ENCODE data around the gene SGCA. TPM values are rescaled to one million over a fixed set of nuclear protein-coding genes. Genes with fewer than 3 reads are reported as not detected.

The SGCA gene
- total RNA-seq, 3 donors from 2014 or later = not detected

DNA sequence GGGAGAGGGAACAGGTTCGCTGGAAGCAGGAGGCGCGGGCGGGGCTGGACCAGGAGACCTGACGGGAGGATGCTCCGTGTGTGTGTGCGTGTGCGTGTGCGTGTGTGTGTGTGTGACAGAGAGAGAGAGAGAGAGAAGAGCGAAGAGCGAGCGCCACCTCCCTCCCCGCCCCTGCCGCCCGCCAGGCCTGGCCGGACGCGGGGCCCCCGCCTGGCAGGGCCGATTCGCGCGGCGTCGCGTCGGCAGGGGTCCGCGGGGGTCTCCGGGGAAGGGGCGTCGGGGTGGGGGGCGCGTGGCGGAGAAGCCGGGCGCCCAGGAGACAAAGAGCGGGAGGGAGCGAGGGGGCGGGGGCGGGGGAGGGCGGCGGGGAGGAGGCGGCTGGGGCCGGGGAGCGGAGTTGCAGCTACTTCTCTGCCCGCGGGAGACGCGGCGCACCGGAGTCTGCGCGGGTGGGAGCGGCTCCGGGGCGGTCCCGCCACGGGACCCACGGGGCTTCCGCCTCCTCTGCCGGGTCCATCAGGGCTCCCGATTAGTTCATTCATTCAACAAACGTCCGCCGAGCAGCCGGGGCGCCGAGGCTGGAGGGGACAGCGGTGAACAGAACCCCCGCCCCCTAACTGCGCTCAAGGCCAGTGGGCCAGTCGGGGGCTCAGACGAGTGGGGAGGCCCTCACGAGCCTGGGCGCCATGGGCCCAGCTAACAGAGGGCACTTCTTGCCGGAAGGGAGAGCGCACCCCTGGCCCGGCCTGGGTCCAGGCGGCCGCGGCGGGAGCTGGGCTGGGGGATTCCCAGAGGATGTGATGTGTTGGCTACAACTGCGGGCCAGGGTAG, 35.9 kb upstream of the SGCA start, which contains the start of gene SAMD14:
Gene SAMD14 (minus strand): TSS at position 433 of the 831 bp plus-strand sequence. CDS start 5,201 bp downstream, outside the sequence.
- peaks cover 9% of the 10 kb centered on the region for H3K27me3 Mint-ChIP-seq (ENCODE audit: low read depth)
- DNase-seq = peak; percentile 44
- H3K9me3 Mint-ChIP-seq = no peaks in the 10 kb centered on the region
- ATAC-seq = peak; percentile 73 to 74
- H3K4me3 Mint-ChIP-seq = peak within 1 kb of the TSS; percentile 70
- peaks cover 24% of the 10 kb centered on the region for H3K4me1 Mint-ChIP-seq (ENCODE audit: low read depth)
- no peaks in the 10 kb centered on the region for H3K36me3 Mint-ChIP-seq (ENCODE audit: insufficient read depth)

DNA sequence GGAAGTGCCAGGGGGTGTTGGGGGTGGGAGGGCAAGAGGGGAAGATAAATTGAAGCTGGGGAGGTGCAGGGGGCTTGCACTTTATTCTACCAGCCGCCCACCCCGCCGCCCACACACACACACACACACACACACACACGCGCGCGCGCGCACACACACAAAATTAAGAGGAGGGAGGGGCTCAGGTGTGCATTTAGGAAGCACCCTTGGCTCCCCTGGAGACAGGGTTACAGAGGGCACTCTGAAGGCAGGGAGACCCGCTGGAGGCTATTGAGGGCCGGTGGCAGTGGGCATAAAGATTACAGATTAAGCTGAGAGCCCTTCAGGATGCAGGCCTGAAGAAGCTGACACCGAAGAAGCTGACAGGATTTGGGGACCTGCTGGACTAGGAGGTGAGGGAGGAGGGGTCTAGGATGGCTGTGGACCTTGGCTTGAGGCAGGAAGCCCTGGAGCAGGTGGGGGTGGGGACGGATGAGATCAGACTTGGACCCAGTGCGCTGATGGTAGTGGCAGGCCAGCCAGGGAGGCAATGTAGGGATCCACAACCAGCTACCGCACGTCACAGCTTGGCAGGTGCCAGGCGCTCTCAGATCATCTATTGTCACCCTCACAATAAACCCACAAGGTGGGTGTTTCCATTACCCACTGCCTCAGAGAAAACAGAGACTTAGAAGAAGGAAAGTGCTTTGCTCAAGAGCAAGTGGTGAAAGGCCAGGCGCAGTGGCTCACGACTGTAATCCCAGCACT, 35.1 kb upstream of the SGCA start:
- DNase-seq (no peak), ATAC-seq (peak; percentile 24 to 29)
- H3K9me3 Mint-ChIP-seq = no peaks in the 10 kb centered on the region
- H3K36me3 Mint-ChIP-seq (ENCODE audit: insufficient read depth) = peaks cover 2% of the 10 kb centered on the region
- peak overlapping the region; percentile 70 for H3K4me3 Mint-ChIP-seq
- peaks cover 24% of the 10 kb centered on the region for H3K4me1 Mint-ChIP-seq (ENCODE audit: low read depth)
- H3K27me3 Mint-ChIP-seq (ENCODE audit: low read depth) = peaks cover 9% of the 10 kb centered on the region

DNA sequence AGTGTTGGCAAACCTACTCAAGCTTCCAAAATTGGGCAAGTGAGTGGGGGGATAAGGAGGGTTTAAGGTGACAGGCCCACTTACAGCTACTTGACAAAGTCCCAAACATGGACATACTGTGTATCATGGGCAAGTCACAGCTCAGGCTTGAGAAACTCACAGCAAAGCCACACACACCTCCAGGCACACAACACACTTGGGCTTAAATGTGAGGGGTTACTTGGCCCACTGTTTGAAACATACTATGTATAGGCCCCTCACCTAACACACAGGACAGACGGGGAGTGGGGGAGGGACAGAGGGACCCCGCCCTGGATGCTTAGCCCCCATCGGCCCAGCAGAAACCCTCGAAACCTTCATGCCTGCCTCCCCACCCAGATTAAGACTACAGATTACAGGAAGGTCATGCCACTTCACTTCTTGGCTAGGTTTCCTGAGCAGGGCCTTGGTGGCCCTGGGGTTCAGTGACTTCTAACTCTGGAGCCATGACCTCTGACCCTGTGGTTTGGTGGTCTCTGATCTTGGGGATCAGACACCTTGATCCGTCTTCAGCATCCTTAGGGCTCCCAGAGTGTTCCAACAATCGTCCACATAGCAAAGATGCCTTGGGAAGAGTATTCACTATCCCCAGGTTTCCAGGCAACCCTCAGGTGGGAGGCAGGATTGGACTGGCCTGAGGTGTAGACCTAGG, 33.6 kb upstream of the SGCA start:
- H3K4me3 Mint-ChIP-seq = no peak overlapping the region
- DNase-seq = no peak
- H3K9me3 Mint-ChIP-seq = no peaks in the 10 kb centered on the region
- H3K27me3 Mint-ChIP-seq (ENCODE audit: low read depth) = peaks cover 9% of the 10 kb centered on the region
- ATAC-seq = no peak
- H3K36me3 Mint-ChIP-seq (ENCODE audit: insufficient read depth) = peaks cover 15% of the 10 kb centered on the region
- peaks cover 24% of the 10 kb centered on the region for H3K4me1 Mint-ChIP-seq (ENCODE audit: low read depth)

DNA sequence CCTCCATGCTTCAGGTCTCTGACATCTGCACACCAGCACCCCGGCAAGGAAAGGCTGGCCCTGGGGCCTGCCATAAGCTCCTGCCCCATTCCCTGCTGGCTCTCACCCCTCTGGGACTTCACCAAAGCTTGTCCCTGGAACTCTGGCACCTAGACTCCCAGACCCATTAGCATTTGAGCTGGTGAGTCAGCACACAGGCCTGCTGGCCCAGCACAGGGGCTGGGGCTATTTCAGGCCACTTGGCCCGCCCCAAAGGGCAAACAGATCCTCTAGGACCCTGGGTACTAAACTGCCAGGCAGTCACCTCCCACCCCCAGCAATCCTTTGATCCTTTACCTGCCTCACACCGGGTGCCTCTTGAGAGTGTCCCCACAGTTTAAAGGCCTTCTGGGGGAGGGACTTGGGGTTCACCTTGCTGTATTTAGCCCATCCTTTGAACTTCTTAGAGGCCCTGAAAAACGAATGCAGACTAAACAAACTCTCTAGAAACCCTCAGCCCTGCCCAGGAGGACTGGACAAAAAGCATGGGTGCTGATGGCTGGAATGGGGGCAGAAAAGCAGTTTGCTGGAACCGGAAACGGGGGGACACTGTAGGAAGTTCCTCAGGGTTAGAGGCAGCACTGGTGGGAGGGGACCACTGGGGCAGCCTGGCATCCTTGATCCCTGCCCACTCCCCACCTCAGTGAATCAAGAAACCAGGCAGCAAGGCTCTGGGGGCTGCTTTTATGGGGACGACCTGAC, 32.6 kb upstream of the SGCA start:
- Mint-ChIP-seq H3K9me3 (no peaks in the 10 kb centered on the region), H3K4me3 (no peak overlapping the region), H3K36me3 (ENCODE audit: insufficient read depth) (peaks cover 22% of the 10 kb centered on the region), H3K27me3 (ENCODE audit: low read depth) (peaks cover 9% of the 10 kb centered on the region), H3K4me1 (ENCODE audit: low read depth) (peaks cover 22% of the 10 kb centered on the region)
- ATAC-seq (no peak), DNase-seq (no peak)

DNA sequence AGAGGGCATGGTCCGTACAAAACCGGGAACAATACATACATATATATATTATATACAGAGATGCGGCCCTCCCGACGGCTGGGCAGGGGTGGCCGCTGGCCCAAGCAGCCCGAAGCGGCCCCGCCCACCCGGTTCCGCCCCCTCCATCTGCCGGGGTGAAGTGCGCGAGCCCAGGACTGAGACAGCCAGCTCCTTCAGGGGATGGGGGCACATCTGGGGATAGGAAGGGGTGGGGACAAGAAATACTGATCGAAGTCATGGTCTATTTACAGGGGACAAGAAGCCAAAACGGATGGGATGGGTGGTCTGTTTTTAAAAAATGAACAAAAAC, 32.1 kb upstream of the SGCA start:
- no peak for DNase-seq
- Mint-ChIP-seq H3K4me3 (no peak overlapping the region), H3K36me3 (ENCODE audit: insufficient read depth) (peaks cover 27% of the 10 kb centered on the region), H3K4me1 (ENCODE audit: low read depth) (peaks cover 18% of the 10 kb centered on the region), H3K27me3 (ENCODE audit: low read depth) (peaks cover 4% of the 10 kb centered on the region), H3K9me3 (no peaks in the 10 kb centered on the region)
- ATAC-seq = no peak

DNA sequence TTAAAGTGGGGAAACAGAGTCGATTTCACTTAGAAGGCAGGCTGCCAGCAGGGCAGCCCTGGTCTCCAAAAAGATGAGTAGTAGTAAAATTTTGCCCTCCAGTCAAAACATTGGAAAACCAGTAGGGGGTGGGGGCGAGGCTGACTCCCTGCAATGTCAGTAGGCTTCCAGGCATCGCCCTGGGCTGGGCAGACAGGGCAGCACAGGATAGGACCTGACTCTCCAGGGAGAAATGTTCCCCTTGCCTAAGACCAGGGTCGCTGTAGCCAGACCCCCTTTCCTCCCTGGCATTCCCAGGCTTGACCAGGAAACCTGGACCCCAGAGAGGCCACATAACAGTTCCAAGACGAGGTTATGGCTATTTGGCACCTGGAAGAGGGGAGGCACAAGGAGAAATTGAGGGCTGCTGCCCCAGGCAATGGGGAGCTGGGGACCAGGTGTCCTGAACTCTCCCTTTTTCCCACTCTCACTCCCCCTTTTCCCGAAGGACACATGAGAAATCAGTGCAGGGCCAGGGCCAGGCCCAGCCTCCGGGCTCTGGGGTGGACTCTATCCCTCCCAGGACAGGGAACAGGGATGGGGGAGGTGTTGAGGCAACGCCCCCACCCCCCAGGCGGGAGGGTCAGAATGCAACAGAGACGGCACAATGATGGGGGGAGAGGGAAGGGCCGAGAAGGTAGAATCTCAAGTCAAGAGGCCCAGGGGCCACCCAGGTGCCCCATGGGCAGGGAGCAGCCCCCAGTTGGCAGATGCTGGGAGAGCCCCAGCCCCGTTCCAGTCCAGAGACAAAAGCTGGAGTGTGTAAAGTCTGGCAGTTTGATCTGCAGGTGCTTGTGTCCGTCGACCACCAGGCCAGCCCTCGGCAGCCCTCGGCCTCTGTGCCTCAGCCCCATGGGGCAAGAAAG, 31.3 kb upstream of the SGCA start:
- ATAC-seq = no peak
- no peaks in the 10 kb centered on the region for H3K9me3 Mint-ChIP-seq
- H3K4me3 Mint-ChIP-seq = no peak overlapping the region
- H3K4me1 Mint-ChIP-seq (ENCODE audit: low read depth) = peaks cover 18% of the 10 kb centered on the region
- peaks cover 3% of the 10 kb centered on the region for H3K27me3 Mint-ChIP-seq (ENCODE audit: low read depth)
- DNase-seq = no peak
- H3K36me3 Mint-ChIP-seq (ENCODE audit: insufficient read depth) = peaks cover 31% of the 10 kb centered on the region

DNA sequence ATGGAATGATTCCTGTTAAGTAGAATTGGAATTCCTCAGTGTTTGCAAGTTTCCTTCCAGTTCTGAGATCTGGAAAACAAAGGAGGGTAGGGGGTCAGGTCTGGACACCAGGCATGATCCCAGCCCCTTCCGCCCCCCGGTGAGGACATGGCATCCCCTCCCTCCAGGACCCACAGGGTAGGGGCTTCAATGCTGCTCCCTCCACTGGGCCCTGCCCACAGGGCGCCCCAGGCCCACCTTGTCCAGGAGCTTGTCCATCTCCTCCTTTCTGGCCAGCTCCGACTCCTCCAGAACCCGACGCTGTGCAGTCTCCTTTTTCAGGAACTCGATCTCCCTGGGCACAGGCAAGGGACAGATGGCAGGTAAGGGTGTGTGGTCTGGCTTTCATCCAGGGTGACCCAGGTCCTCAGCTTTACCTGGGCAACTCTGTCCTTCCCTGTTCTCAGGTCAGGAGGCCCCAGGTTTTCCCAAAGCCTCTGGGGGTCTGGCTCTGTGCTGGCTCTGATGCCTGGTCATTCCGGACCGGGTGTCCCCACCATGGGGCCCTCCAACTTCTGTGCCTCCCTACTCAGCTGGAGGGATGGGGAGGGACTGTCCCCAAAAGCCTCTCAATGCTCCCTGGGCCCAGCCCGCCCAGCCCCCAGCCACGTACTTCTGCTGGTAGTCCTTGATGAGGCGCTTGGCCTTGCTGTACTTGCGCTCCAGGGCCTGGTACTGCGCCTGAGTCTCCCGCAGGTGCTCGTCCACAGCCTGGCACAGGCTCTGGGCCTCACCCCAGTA, 30.3 kb upstream of the SGCA start:
- DNase-seq (no peak), ATAC-seq (no peak)
- H3K4me1 Mint-ChIP-seq (ENCODE audit: low read depth) = peaks cover 28% of the 10 kb centered on the region
- H3K36me3 Mint-ChIP-seq (ENCODE audit: insufficient read depth) = peaks cover 41% of the 10 kb centered on the region
- no peak overlapping the region for H3K4me3 Mint-ChIP-seq
- no peaks in the 10 kb centered on the region for H3K9me3 Mint-ChIP-seq
- H3K27me3 Mint-ChIP-seq (ENCODE audit: low read depth) = peaks cover 3% of the 10 kb centered on the region

DNA sequence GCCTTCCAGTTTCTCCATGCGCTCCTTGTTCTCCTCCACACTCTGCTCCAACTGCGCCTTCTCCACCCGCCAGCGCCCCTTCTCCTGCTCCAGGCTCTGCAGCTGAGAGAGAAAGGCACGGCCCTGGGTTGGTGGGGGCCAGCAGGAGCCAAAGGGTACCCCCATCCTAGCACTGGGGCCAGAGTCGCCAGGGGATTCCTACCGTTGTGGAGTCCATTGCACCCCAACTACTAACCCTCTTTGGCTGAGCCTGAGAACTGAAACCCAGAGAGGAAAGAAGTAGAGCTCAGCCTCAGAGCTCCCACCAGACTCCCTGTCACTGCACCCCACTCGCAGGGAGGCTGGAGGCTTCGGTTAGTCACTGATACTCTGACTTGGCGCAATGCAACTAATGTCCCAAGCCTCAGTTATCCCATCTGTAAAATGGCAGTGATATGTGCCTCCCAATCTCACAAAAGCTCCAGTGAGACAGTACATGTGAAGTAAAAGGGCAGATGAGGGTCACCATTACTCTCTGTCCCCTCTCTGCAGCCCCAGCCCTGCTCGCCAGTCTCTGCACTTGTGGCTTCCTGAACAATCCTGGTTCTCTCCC, 29.6 kb upstream of the SGCA start:
- no peaks in the 10 kb centered on the region for H3K27me3 Mint-ChIP-seq (ENCODE audit: low read depth)
- H3K4me3 Mint-ChIP-seq = no peak overlapping the region
- H3K4me1 Mint-ChIP-seq (ENCODE audit: low read depth) = peaks cover 28% of the 10 kb centered on the region
- peaks cover 45% of the 10 kb centered on the region for H3K36me3 Mint-ChIP-seq (ENCODE audit: insufficient read depth)
- H3K9me3 Mint-ChIP-seq = no peaks in the 10 kb centered on the region
- DNase-seq (no peak), ATAC-seq (no peak)

DNA sequence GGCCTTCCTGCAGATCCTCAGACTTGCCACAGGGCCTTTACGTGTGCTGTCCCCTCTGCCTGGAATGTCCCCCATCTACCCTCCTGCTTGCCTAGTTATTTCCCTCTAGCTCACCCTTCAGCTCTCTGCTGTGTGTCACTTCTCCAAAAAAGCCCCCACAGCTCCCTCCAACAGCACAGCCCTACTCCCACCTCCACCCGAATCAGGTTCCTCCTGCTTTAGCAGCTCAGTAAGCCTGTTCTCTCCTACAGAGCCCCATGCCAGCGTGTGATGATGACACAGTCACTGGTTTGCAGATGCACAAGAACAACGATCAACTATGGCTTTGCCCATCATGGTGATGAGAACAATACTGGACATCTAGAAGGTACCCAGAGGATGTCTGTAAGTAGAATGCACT, 28.8 kb upstream of the SGCA start:
- DNase-seq = no peak
- Mint-ChIP-seq H3K9me3 (no peaks in the 10 kb centered on the region), H3K4me3 (no peak overlapping the region), H3K4me1 (ENCODE audit: low read depth) (peaks cover 30% of the 10 kb centered on the region), H3K36me3 (ENCODE audit: insufficient read depth) (peaks cover 53% of the 10 kb centered on the region), H3K27me3 (ENCODE audit: low read depth) (no peaks in the 10 kb centered on the region)
- ATAC-seq = no peak

DNA sequence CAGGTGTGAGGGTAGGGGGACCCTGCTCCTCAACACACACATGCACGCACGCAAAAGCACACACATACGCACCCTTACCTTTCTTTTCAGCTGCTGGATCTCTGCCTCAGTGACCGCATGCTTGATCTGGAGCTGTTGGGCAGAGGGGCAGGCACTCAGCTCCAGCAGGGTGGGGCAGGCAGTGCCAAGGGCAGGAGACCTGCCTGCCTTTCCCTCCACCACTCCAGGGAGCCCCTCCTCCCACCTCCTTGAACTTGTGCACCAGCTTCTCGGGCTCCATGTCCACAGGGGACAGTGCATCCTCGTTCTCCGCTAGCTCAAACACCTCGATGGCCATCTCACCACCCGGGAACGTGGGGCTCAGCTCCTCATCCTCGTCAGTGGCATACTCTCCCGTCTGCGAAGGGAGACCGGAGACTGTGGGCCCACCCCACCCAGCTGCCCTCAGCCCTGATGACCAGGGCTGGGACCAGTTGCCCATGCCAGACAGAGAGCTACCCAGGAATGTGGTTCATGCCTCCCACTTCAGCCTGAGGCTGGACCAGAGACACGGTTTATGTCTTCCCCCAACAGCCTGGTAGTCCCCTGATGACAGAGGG, 26.5 kb upstream of the SGCA start:
- peaks cover 70% of the 10 kb centered on the region for H3K36me3 Mint-ChIP-seq (ENCODE audit: insufficient read depth)
- no peak overlapping the region for H3K4me3 Mint-ChIP-seq
- no peaks in the 10 kb centered on the region for H3K27me3 Mint-ChIP-seq (ENCODE audit: low read depth)
- no peak for DNase-seq
- peaks cover 47% of the 10 kb centered on the region for H3K4me1 Mint-ChIP-seq (ENCODE audit: low read depth)
- ATAC-seq = no peak
- no peaks in the 10 kb centered on the region for H3K9me3 Mint-ChIP-seq

DNA sequence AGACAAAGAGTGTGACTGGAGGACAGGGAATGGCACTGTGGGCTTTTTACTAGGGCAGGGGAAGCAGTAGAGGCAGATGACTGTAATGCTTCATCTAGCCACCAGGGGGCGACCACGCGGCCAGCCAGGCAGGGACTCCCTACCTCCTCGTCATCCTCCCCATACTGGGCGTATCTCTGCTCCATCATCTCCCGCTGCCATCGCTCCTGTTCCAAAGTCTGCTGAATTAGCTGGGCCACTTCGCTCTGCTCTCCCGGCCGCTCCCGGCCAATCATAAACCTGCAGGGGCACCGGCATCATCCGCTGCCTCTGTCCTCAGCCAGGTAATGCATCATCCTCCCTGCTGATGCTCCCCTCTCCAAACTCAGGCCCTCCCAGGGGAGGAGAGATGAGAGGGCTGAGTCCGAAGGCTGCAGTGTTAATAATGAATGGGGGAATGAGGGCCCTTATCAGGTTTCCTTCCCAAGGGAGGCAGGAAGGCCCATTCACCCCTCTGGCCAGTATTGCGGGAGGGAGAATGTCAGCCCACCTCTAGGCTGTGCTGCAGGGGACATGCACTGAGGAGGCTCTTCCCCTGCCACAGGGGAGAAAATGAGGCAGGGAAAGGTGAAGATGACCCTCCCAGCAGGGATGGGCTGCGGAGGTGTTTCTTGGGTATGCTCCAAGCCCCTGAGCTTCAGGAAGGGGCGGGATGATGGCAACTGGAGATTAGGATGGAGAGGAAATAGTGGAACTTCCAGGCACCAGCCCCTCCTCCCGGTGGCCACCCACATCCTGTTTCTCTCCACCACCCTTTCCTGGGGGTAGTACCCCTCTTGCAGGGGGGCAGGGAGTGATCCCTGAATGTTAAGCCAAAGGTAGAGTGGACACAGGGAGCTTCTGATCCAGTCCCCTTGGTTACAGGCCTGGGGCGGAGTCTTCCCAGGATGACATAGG, 25.6 kb upstream of the SGCA start:
- H3K27me3 Mint-ChIP-seq (ENCODE audit: low read depth) = no peaks in the 10 kb centered on the region
- DNase-seq (peak; percentile 81), ATAC-seq (peak; percentile 86 to 93)
- peak overlapping the region; percentile 27 for H3K4me3 Mint-ChIP-seq
- H3K36me3 Mint-ChIP-seq (ENCODE audit: insufficient read depth) = peaks cover 75% of the 10 kb centered on the region
- peaks cover 52% of the 10 kb centered on the region for H3K4me1 Mint-ChIP-seq (ENCODE audit: low read depth)
- no peaks in the 10 kb centered on the region for H3K9me3 Mint-ChIP-seq
